GM19035 (cell line): ENCODE results near the gene FLG.
"Not testable (repeated sequence)": the region's sequence is repeated elsewhere in the genome, so short reads cannot be mapped to it uniquely, and the experiment has no call there.

Source experiments
- ATAC-seq: cut with Tn5 transposase; IDR thresholded peaks from one replicate; pipeline ENCODE4 v1.9.1; 2021; ENCODE audit not compliant: unreplicated experiment

Gene FLG

DNA sequence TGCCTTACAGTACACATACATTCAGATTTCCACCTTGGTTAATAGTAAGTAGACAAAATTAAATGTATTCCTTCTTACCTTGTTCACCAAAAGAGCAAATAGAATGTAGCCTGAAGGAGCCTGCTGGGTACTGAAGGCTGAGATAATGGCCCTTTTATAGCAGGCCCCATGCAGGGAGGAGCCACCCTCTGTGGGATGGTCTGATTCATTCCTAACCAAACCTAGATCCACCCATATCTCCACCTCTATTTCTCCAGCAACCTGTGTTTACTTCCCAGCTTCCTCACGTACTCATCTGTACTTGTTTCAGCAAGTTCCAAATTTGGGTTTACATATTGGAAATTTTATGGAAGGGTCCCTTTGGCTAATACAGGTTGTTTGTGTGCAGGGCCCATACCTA lies at the start of gene FLG:
Gene FLG, minus strand, starts transcription at position 129 of the 400 bp plus-strand sequence. CDS start 9,783 bp downstream, outside the sequence.
- no peak for ATAC-seq

DNA sequence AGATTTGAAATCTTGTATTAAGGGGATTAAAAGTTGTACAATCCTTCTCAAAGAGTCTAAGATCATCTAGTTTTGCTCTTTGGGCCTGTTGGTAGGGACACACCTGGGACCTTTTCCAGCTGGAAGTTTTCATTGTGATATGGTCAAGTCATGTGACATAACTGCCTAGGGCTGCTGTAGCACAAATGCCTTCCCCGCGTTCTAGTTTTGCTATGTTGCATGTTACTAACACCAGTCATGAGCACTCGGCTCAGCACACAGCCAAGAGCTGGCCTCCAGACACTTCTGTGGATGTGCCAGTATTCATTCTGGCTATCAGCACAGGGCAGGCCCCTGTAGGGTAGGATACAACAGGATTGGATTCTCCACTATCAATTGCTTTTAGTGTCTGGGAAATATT lies 49.4 kb upstream of the FLG start:
- no peak for ATAC-seq

DNA sequence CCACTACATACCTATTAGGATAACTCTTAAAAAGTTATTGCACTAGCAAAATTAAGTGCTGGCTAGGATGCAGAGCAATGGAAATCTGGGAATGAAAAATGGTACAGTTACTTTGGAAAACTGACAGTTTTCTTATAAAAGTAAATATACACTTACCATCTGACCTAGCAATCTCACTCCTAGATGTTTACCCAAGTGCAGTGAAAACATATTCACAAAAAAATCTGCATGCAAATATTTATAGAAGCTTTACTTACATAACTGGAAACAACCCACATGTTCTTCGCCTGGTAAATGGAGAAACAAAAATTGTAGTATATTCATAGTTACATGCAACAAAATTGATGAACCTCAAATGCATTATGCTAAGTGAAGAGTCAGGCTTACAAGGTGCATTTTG lies 47.6 kb upstream of the FLG start:
- ATAC-seq = no peak

DNA sequence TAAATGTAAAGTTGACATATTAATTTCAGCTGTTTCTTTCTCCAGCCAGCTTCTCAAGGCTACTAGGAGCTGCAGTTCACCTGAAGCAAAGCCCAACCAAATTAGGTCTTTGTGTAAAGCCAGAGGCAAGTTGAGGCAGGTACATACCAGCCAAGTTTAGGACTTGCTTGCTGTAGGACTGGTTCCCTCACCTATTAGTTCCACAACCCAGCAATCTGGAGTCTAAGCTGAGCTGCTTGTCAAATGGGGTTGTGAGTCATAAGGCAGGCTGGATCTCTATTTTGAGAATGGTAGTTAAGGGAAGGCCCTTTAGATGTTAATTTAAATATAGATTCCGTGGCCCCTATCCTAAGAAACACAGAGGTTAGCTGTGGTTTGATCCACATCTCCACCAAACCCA lies 42.4 kb upstream of the FLG start:
- ATAC-seq = no peak

- no peak for ATAC-seq
Observed at GRCh38 chr1:152359906-152360305, 34.9 kb upstream of the FLG start, which contains the start of gene FLG2. FLG2 (minus strand) TSS chr1:152360006; CDS start chr1:152358884, 1,122 bp downstream.

GRCh38 chr1:152356736-152357135 lies 31.7 kb upstream of the FLG start:
- no peak for ATAC-seq

DNA sequence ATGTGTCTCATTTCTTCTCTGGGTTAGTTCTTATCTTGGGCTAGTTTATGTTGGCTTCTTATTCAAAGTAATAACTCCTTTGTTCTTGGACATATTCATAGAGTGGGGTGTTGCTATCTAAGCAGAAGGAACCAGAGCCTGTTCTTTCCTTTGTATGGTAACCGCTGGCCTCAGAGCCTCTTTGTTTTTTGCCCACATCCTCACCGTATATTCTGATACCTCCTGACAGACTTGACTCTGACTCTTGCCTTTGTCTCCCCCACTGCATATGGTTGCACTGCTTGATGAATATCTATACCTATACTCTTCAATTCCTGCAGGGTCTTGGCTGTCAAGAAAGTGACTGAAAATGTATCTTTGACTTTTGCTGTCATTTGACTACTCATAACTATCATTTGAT lies 24.6 kb upstream of the FLG start:
- no peak for ATAC-seq

GRCh38 chr1:152348447-152348846 lies 23.4 kb upstream of the FLG start:
- ATAC-seq = no peak

- no peak for ATAC-seq
Observed at GRCh38 chr1:152347116-152347728, 22.2 kb upstream of the FLG start.

DNA sequence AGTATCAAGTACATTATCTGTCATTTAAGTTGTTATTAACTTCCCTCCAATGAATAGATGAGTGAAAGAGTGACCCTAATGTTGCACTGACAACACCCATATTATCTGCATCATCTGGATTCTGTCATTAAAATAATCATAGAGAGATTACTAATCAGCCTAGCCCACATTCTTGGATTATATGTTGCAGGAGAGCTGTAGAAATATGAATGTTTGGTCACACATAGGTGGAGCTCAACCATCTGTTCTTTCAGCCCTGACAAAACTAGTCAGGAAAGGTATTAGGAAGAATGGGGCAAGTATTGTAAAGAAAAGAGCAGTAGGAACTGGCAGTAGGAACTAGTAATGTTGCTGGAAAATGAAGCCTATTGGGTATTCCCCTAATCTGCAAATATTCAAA lies 19.4 kb upstream of the FLG start:
- ATAC-seq = no peak

DNA sequence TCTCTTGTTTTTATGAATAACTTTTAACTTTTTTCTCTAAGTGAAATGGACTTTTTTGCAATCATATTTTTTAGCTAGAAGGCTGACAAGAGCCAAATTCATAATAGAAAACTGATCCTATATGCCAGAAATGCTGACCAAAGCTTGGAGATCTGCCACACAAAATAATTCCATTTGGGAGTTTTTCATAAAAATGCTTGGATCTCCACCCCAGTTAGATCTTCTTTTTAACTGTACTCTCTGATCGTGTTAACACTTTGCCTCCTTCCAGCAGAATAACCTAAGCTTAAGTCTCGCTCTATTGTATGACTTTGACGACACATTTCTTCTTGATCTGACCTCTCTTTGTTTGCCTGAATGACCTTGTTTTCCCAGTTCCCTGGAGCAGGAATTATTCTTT lies 18.0 kb upstream of the FLG start:
- ATAC-seq = no peak

- no peak for ATAC-seq
Observed at GRCh38 chr1:152335399-152335798, 10.4 kb upstream of the FLG start.

DNA sequence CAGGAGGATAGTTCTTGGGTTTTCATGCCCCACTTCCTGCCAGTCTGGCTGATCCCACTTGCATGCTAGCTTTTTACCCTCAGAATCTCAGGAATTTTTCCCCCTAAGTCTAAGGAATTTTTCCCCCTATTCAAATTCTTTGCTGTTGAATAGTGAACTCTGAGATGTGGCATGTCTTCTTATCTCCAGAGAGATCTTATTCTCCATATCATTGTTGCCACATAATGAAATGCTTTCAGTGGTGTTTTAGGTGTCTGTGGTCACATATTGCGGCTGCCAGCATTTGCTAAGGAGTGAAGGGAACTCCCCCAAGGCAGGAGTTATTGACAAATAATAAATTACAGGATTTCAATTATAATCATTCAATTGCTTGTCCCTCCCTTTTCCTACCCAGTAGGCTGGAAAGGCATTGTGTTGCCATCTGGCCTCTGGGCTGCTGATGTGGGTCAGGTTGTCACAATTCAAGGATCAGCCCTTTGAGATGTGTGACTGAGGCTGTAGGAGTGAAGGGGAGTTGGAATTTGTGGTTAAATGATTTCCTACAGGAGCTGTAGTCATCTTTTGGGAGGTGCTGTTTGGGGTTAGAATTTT lies 3.9 kb upstream of the FLG start:
- no peak for ATAC-seq

DNA sequence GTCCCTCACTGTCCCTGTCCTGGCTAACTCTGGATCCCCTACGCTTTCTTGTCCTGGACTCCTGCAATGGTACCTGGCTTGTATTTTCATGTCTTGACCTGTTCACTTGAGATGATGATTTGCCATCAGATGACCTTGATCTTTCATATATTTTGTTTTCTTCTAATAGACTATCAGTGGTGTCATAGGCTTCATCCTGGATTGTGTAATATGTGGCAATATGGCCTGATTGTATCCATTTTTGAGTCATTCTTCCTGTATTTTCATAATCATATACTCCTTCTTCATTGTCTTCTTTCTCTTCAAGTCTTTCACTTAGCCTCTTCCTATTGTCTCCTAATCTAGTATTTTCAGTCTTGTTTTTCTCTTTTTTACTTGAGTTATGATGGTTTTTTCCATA lies 11.1 kb downstream of the FLG start:
- ATAC-seq = no peak

DNA sequence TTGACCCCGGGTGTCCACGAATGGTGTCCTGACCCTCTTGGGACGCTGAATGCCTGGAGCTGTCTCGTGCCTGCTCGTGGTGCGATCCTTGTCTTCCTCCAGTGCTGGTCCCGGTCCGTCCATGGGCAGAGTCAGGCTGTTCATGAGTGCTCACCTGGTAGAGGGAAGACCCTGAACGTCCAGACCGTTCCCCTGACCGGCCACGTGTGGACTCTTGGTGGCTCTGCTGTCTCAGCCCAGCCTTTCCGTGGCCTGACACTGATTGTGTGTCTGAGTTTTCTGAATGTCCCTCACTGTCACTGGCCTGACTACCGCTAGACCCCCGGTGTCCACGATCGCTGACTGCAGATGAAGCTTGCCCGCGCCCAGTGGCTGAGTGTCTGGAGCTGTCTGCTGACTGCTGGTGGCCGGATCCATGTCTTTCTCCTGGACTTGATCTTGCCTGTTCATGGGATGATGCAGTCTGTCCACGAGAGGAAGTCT lies 11.7 kb downstream of the FLG start:
- ATAC-seq = no peak

DNA sequence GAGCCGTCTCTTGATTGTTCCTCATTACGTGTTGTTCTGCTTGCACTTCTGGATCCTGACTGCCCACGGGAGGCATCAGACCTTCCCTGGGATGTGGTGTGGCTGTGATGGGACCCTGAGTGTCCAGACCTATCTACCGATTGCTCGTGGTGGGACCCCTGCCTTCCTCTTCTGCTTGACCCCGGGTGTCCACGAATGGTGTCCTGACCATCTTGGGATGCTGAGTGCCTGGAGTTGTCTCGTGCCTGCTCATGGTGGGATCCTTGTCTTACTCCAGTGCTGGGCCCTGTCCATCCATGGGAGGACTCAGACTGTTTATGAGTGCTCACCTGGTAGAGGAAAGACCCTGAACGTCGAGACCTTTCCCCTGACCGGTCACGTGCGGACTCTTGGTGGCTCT lies 12.9 kb downstream of the FLG start:
- ATAC-seq = not testable (repeated sequence)

DNA sequence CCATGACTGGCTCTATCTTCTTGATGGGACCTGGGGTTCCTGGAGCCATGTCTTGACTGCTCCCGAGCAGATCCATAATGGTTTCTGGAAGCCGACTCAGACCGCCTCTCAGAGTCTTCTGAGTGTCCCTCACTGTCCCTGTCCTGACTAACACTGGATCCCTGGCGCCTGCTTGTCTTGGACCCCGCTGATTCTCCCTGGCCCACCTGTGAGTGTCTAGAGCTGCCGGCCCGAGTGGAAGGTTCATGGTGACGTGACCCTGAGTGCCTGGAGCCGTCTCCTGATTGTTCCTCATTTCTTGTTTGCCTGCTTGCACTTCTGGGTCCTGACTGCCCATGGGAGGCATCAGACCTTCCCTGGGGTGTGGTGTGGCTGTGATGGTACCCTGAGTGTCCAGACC lies 15.1 kb downstream of the FLG start:
- no peak for ATAC-seq

GRCh38 chr1:152309320-152309901 lies 15.6 kb downstream of the FLG start:
- not testable (repeated sequence) for ATAC-seq

DNA sequence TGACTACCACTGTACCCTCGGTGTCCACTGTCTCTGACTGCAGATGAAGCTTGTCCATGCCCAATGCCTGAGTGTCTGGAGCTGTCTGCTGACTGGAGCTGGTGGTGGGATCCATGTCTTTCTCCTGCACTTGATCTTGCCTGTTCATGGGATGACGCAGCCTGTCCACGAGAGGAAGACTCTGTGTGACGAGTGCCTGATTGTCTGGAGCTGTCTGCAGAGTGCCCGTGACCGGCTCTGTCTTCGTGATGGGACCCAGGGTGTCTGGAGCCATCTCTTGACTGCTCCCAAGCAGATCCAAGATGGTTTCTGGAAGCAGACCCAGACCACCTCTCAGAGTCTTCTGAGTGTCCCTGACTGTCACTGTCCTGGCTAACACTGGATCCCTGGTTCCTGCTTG lies 16.3 kb downstream of the FLG start:
- ATAC-seq = not testable (repeated sequence)

DNA sequence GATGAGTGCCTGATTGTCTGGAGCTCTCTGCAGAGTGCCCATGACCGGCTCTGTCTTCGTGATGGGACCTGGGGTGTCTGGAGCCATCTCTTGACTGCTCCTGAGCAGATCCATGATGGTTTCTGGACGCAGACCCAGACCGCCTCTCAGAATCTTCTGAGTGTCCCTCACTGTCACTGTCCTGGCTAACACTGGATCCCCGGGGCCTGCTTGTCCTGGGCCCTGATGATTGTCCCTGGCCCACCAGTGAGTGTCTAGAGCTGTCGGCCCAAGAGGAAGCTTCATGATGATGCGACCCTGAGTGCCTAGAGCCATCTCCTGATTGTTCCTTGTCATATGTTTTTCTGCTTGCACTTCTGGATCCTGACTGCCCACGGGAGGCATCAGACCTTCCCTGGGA lies 17.1 kb downstream of the FLG start:
- ATAC-seq = not testable (repeated sequence)

GRCh38 chr1:152306123-152306522 lies 18.9 kb downstream of the FLG start:
- ATAC-seq = not testable (repeated sequence)

GRCh38 chr1:152304773-152305172 lies 20.3 kb downstream of the FLG start:
- ATAC-seq = not testable (repeated sequence)
